Measurements from ENCODE around the gene RUBCNL.

The RUBCNL gene

DNA sequence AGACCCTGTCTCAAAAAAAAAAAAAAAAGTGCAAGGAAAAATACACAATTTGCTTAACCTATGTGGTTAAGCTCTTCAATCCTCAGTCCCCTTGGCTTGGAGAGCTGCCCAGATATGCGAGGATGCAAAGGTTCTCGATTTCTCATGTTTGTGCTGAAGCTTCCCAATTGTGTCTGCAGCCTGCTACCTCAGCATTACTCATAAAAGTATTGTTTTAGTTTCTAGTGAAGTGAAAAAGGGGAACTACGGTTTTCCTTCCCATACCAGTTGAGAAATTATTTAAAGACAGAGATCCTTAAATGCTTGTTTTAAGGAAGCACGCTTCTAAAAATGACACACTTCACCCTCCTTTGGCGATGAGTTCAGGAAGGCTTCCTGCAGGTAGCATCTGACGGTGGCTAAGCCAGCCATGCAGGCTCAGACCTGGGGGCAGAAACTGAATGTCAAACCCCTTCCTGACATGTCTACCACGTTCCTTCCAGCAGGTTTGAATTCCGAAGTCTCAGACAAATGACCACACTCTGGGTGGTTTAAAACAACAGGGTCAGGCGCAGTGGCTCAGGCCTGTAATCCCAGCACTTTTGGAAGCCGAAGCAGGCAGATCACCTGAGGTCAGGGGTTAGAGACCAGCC, 47.9 kb downstream of the RUBCNL start:
- no peak overlapping the region for H3K4me3 ChIP-seq (replicated peaks; ENCODE audit: low read depth, low read length)
- peaks cover under 1% of the 10 kb centered on the region for H3K36me3 ChIP-seq (ENCODE audit: control insufficient read depth, insufficient read depth, low read length)
- DNase-seq (ENCODE audit: extremely low read depth, insufficient read length) = peak; percentile 33
- TF ChIP-seq, protein P1, sequence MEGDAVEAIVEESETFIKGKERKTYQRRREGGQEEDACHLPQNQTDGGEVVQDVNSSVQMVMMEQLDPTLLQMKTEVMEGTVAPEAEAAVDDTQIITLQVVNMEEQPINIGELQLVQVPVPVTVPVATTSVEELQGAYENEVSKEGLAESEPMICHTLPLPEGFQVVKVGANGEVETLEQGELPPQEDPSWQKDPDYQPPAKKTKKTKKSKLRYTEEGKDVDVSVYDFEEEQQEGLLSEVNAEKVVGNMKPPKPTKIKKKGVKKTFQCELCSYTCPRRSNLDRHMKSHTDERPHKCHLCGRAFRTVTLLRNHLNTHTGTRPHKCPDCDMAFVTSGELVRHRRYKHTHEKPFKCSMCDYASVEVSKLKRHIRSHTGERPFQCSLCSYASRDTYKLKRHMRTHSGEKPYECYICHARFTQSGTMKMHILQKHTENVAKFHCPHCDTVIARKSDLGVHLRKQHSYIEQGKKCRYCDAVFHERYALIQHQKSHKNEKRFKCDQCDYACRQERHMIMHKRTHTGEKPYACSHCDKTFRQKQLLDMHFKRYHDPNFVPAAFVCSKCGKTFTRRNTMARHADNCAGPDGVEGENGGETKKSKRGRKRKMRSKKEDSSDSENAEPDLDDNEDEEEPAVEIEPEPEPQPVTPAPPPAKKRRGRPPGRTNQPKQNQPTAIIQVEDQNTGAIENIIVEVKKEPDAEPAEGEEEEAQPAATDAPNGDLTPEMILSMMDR (IDR thresholded peaks at IDR 0.05; ENCODE audit: insufficient read depth, low read length, poor library complexity, severe bottlenecking) = no peak
- H3K27me3 ChIP-seq (replicated peaks; ENCODE audit: control insufficient read depth, insufficient read depth, low read length) = no peaks in the 10 kb centered on the region

- Histone ChIP-seq H3K36me3 (ENCODE audit: control insufficient read depth, insufficient read depth, low read length) (no peaks in the 10 kb centered on the region), H3K4me3 (replicated peaks; ENCODE audit: low read depth, low read length) (no peak overlapping the region), H3K27me3 (replicated peaks; ENCODE audit: control insufficient read depth, insufficient read depth, low read length) (no peaks in the 10 kb centered on the region)
- TF ChIP-seq, protein P1 (IDR thresholded peaks at IDR 0.05; ENCODE audit: insufficient read depth, low read length, poor library complexity, severe bottlenecking) = no peak
- DNase-seq (ENCODE audit: extremely low read depth, insufficient read length) = no peak
These were observed 49.4 kb downstream of the RUBCNL start for GRCh38 chr13:46337700-46338099.

DNA sequence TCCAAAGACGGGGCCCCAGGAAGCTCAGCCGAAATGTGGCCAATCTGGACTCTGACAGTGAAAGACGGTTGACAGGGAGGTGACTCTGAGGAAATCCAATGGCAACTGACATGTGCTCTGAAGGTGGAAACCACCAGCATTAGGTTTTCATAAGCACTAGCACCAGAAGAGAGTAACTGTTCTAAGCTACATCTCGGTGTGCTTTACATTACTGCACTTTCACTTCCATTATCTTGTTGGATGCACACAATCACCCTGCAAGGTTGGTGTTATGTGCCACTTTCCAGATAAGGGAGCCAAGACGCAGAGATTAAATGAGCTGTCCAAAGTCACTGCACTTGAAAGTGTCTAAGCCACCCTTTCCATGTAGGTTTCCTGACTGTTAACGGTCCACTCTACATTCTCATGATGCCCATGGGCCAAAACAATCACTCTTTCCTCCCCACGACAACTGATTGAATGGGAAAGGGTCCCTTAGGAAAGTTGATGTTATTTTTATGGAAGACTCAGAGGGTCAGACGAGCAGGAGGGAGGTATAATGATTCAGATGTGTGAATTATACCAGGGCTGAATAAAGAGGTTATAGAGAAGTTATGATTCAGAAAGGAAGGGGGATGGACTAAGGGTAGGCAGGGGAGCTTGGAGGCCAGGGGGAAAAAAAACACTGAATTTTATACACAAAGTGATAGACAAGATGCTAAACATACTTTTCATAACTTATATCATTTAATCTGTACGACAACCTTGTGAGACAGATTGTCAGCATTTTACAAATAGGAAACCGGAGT, 52.8 kb downstream of the RUBCNL start:
- no peaks in the 10 kb centered on the region for H3K27me3 ChIP-seq (replicated peaks; ENCODE audit: control insufficient read depth, insufficient read depth, low read length)
- TF ChIP-seq, protein P1 (IDR thresholded peaks at IDR 0.05; ENCODE audit: insufficient read depth, low read length, poor library complexity, severe bottlenecking) = no peak
- no peaks in the 10 kb centered on the region for H3K36me3 ChIP-seq (ENCODE audit: control insufficient read depth, insufficient read depth, low read length)
- DNase-seq (ENCODE audit: extremely low read depth, insufficient read length) = no peak
- no peak overlapping the region for H3K4me3 ChIP-seq (replicated peaks; ENCODE audit: low read depth, low read length)

GRCh38 chr13:46332772-46333171, 54.3 kb downstream of the RUBCNL start:
- H3K27me3 ChIP-seq (replicated peaks; ENCODE audit: control insufficient read depth, insufficient read depth, low read length) = no peaks in the 10 kb centered on the region
- DNase-seq (ENCODE audit: extremely low read depth, insufficient read length) = no peak
- H3K36me3 ChIP-seq (ENCODE audit: control insufficient read depth, insufficient read depth, low read length) = no peaks in the 10 kb centered on the region
- no peak overlapping the region for H3K4me3 ChIP-seq (replicated peaks; ENCODE audit: low read depth, low read length)
- TF ChIP-seq, protein P1 (IDR thresholded peaks at IDR 0.05; ENCODE audit: insufficient read depth, low read length, poor library complexity, severe bottlenecking) = no peak

DNA sequence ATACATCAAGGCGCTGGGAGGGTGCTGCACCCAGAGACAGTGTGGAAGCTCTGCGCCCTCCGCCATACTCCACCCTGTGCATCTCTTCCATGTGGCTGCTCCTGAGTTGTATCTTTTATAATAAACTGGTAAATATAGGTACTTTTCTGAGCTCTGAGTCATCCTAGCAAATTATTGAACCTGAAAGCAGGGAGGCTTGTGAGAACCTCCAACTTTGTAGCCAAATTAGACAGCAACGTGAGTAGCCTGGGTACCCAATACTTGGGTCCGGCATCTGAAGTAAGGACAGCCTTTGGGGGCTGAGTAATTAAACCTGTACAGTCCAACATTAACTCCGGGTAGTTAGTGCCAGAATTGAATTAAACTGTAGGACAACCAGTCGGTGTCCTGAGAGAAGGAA, 57.4 kb downstream of the RUBCNL start:
- no peak overlapping the region for H3K4me3 ChIP-seq (replicated peaks; ENCODE audit: low read depth, low read length)
- H3K36me3 ChIP-seq (ENCODE audit: control insufficient read depth, insufficient read depth, low read length) = no peaks in the 10 kb centered on the region
- DNase-seq (ENCODE audit: extremely low read depth, insufficient read length) = no peak
- TF ChIP-seq, protein P1 (IDR thresholded peaks at IDR 0.05; ENCODE audit: insufficient read depth, low read length, poor library complexity, severe bottlenecking) = no peak
- H3K27me3 ChIP-seq (replicated peaks; ENCODE audit: control insufficient read depth, insufficient read depth, low read length) = no peaks in the 10 kb centered on the region

All from GM06990 (cell line).